Hepatocyte (in vitro differentiated cells): ENCODE measurements around the gene TBXAS1. TPM values are rescaled to one million over a fixed set of nuclear protein-coding genes. Genes with fewer than 3 reads are reported as not detected.
"Not testable (repeated sequence)": the region's sequence is repeated elsewhere in the genome, so short reads cannot be mapped to it uniquely, and the experiment has no call there.

ENCODE experiments used
- DNase-seq: peaks from one replicate; pipeline ENCODE4 v3.0.0-alpha.2; 2016; ENCODE audit warnings: low spot score
- H2AFZ ChIP-seq: fragments of 200-600 bp; sonication (generic); 2 replicates; pipeline ENCODE4 v1.6.0; 2016; ENCODE audit warnings: antibody characterized with exemption, mild to moderate bottlenecking
- H3K27ac ChIP-seq: fragments of 200-600 bp; sonication (generic); 2 replicates; pipeline ENCODE4 v1.5.1; 2016; ENCODE audit warnings: mild to moderate bottlenecking
- H3K27me3 ChIP-seq: fragments of 200-600 bp; sonication (generic); 2 replicates; pipeline ENCODE4 v1.6.1; 2016
- H3K36me3 ChIP-seq: fragments of 200-600 bp; sonication (generic); replicated peaks from 2 replicates; pipeline ENCODE4 v1.5.1; 2016; ENCODE audit warnings: low read depth; ENCODE audit not compliant: insufficient read depth
- H3K4me1 ChIP-seq: fragments of 200-600 bp; sonication (generic); 2 replicates; pipeline ENCODE4 v1.5.1; 2016; ENCODE audit warnings: mild to moderate bottlenecking, moderate library complexity; ENCODE audit not compliant: insufficient read depth
- H3K4me2 ChIP-seq: fragments of 200-600 bp; sonication (generic); 2 replicates; pipeline ENCODE4 v1.6.0; 2016
- H3K4me3 ChIP-seq: fragments of 200-600 bp; sonication (generic); 2 replicates; pipeline ENCODE4 v1.5.1; 2016; ENCODE audit warnings: mild to moderate bottlenecking
- H3K79me2 ChIP-seq: fragments of 200-600 bp; sonication (generic); 2 replicates; pipeline ENCODE4 v1.6.0; 2017; ENCODE audit warnings: mild to moderate bottlenecking
- H3K9me2 ChIP-seq: fragments of 200-600 bp; sonication (generic); replicated peaks from 2 replicates; pipeline ENCODE4 v1.6.0; 2017; ENCODE audit warnings: mild to moderate bottlenecking; ENCODE audit not compliant: insufficient read depth
- H3K9me3 ChIP-seq: fragments of 200-600 bp; sonication (generic); 2 replicates; pipeline ENCODE4 v1.5.1; 2016; ENCODE audit warnings: low read depth, mild to moderate bottlenecking
- H4K20me1 ChIP-seq: fragments of 200-600 bp; sonication (generic); 2 replicates; pipeline ENCODE4 v1.6.0; 2016; ENCODE audit warnings: mild to moderate bottlenecking; ENCODE audit not compliant: insufficient read depth, poor library complexity, severe bottlenecking
- CTCF ChIP-seq: fragments of 200-600 bp; sonication (generic); IDR thresholded peaks from 2 replicates; pipeline ENCODE4 v1.5.1; 2016; ENCODE audit warnings: antibody characterized with exemption, mild to moderate bottlenecking; ENCODE audit not compliant: poor library complexity
- EZH2 ChIP-seq: fragments of 200-600 bp; sonication (generic); IDR thresholded peaks from 2 replicates; pipeline ENCODE4 v1.6.1; 2016; ENCODE audit warnings: antibody characterized with exemption, mild to moderate bottlenecking, borderline replicate concordance
- EZH2phosphoT487 ChIP-seq: fragments of 200-600 bp; sonication (generic); IDR thresholded peaks from one replicate; pipeline ENCODE4 v1.6.1; 2018; ENCODE audit warnings: antibody characterized with exemption, mild to moderate bottlenecking, low read depth, moderate library complexity; ENCODE audit not compliant: unreplicated experiment, severe bottlenecking
- WGBS: methylation state at CpG from one replicate; pipeline ENCODE4 v1.1.6; 2016; ENCODE audit warnings: low lambda C conversion rate; ENCODE audit errors: missing lambda C conversion rate; 5-methylcytosine and 5-hydroxymethylcytosine counted together
- polyA plus RNA-seq: library from polyadenylated mRNA; unstranded; fragments of >200 nt; fragmentation: Nextera tagmentation; extraction: Ambion mirVana; gene quantifications from 2 replicates; pipeline ENCODE4 v1.2.1, GENCODE V29; 2016
- total RNA-seq: library from RNA; depleted of rRNA; stranded (reverse); fragments of >200 nt; gene quantifications from 2 replicates; pipeline ENCODE4 v1.2.3, GENCODE V29; 2014

The TBXAS1 gene
- total and polyA plus RNA-seq, 2 experiments from 2014 or later = 3.9 to 11.5 TPM

- 92% methylated on average over 6 of the region's 6 CpGs for WGBS
Observed at GRCh38 chr7:139901056-139901795, 72.2 kb downstream of the TBXAS1 start.

GRCh38 chr7:139901901-139902300 is 72.8 kb downstream of the TBXAS1 start:
- H4K20me1 ChIP-seq = no peaks in the 10 kb centered on the region
- no peaks in the 10 kb centered on the region for H3K9me3 ChIP-seq
- no peak for DNase-seq
- H3K27ac ChIP-seq = no peak overlapping the region
- no peak overlapping the region for H3K4me3 ChIP-seq
- no peaks in the 10 kb centered on the region for H3K27me3 ChIP-seq
- no peaks in the 10 kb centered on the region for H3K4me1 ChIP-seq
- TF ChIP-seq CTCF = no peak
- H2AFZ ChIP-seq = no peak overlapping the region
- H3K36me3 ChIP-seq = no peaks in the 10 kb centered on the region
- H3K4me2 ChIP-seq = no peak overlapping the region
- H3K79me2 ChIP-seq = no peaks in the 10 kb centered on the region
- WGBS = 90% methylated on average over 3 of the region's 3 CpGs
- H3K9me2 ChIP-seq = no peaks in the 10 kb centered on the region

More at GRCh38 chr7:139901056-139901795, 72.2 kb downstream of the TBXAS1 start:
- H3K36me3 ChIP-seq = no peaks in the 10 kb centered on the region
- H3K4me1 ChIP-seq = no peaks in the 10 kb centered on the region
- H3K4me2 ChIP-seq = no peak overlapping the region
- no peaks in the 10 kb centered on the region for H4K20me1 ChIP-seq
- H3K9me3 ChIP-seq = no peaks in the 10 kb centered on the region
- H3K79me2 ChIP-seq = no peaks in the 10 kb centered on the region
- DNase-seq = no peak
- no peak overlapping the region for H3K4me3 ChIP-seq
- TF ChIP-seq EZH2 (no peak), CTCF (no peak), EZH2phosphoT487 (no peak)
- no peak overlapping the region for H2AFZ ChIP-seq
- no peak overlapping the region for H3K27ac ChIP-seq
- no peaks in the 10 kb centered on the region for H3K9me2 ChIP-seq
- H3K27me3 ChIP-seq = no peaks in the 10 kb centered on the region

GRCh38 chr7:139902436-139903102 is 73.5 kb downstream of the TBXAS1 start:
- no peak overlapping the region for H3K4me2 ChIP-seq
- H3K4me1 ChIP-seq = no peaks in the 10 kb centered on the region
- no peaks in the 10 kb centered on the region for H4K20me1 ChIP-seq
- H3K4me3 ChIP-seq = no peak overlapping the region
- DNase-seq = no peak
- no peak overlapping the region for H2AFZ ChIP-seq
- H3K79me2 ChIP-seq = no peaks in the 10 kb centered on the region
- no peaks in the 10 kb centered on the region for H3K36me3 ChIP-seq
- TF ChIP-seq EZH2 (no peak), EZH2phosphoT487 (no peak), CTCF (no peak)
- no peaks in the 10 kb centered on the region for H3K9me2 ChIP-seq
- H3K9me3 ChIP-seq = no peaks in the 10 kb centered on the region
- no peaks in the 10 kb centered on the region for H3K27me3 ChIP-seq
- no peak overlapping the region for H3K27ac ChIP-seq
- 78% methylated on average over 4 of the region's 4 CpGs for WGBS

- not testable (repeated sequence) for H4K20me1 ChIP-seq, H3K4me1 ChIP-seq, H3K36me3 ChIP-seq, H3K79me2 ChIP-seq, H3K27me3 ChIP-seq, H2AFZ ChIP-seq, H3K9me2 ChIP-seq, H3K9me3 ChIP-seq, H3K4me2 ChIP-seq, DNase-seq, H3K27ac ChIP-seq, H3K4me3 ChIP-seq
- WGBS = 80% methylated on average over 2 of the region's 2 CpGs
Observed at GRCh38 chr7:139903103-139903477, 74.0 kb downstream of the TBXAS1 start.
